Ovary (tissue), 9 donors: ENCODE results near the gene NELL1. TPM values are rescaled to one million over a fixed set of nuclear protein-coding genes. Genes with fewer than 3 reads are reported as not detected.

ENCODE experiments used
- DNase-seq, 5 donors: peaks; one replicate each; pipeline ENCODE4 v3.0.0-alpha.2; 2019 to 2020
- H3K27ac ChIP-seq, 2 donors: fragments of 200-600 bp; one replicate each; pipeline versions ENCODE4 v1.5.1 to v1.8.0; 2019 to 2022
- H3K27me3 ChIP-seq: fragments of 200-600 bp; one replicate; pipeline ENCODE4 v1.8.0; 2022
- H3K36me3 ChIP-seq: fragments of 200-600 bp; sonication (generic); one replicate; pipeline ENCODE4 v1.5.1; 2019
- H3K4me1 ChIP-seq: one replicate; pipeline ENCODE4 v1.8.1; 2013; ENCODE audit warnings: mild to moderate bottlenecking, moderate library complexity; ENCODE audit not compliant: insufficient read depth
- H3K4me3 ChIP-seq: fragments of 200-600 bp; sonication (generic); one replicate; pipeline ENCODE4 v1.5.1; 2017
- H3K9me3 ChIP-seq, 2 donors: fragments of 200-600 bp in 1 of 2; sonication (generic) in 1 of 2; one replicate each; pipeline versions ENCODE4 v1.5.1 to v1.8.1; 2013 to 2019; ENCODE audit warnings: mild to moderate bottlenecking in 1 of 2, moderate library complexity in 1 of 2
- CTCF ChIP-seq, 3 donors: fragments of 450-650 bp in 2 of 3; fragments of 200-600 bp in 1 of 3; IDR thresholded peaks; one replicate each; pipeline versions ENCODE4 v1.5.1 to v1.8.0; 2016 to 2022; ENCODE audit warnings: antibody characterized with exemption in 3 of 3, mild to moderate bottlenecking in 1 of 3
- EP300 ChIP-seq: sonication (generic); formaldehyde crosslinking; IDR thresholded peaks from one replicate; pipeline ENCODE4 v1.6.1; 2017; ENCODE audit warnings: antibody characterized with exemption
- POLR2A ChIP-seq: fragments of 450-650 bp; IDR thresholded peaks from one replicate; pipeline ENCODE4 v1.6.1; 2017; ENCODE audit warnings: antibody characterized with exemption, mild to moderate bottlenecking, moderate library complexity
- WGBS, 3 donors: extraction: QIAGEN DNeasy Blood & Tissue Kit in 1 of 3; methylation state at CpG; one replicate each; pipeline versions ENCODE4 v1.1.5 to v1.1.7; 2013 to 2017; 5-methylcytosine and 5-hydroxymethylcytosine counted together
- intact Hi-C, 4 donors: fragments of 100-400 bp; cut with DNase I; formaldehyde crosslinking; loops; one replicate each; pipeline versions ENCODE4 v1.11.0 to v1.15.1; 2022 to 2023
- polyA plus RNA-seq, 2 donors: library from polyadenylated mRNA; stranded (reverse); fragments of 200-250 nt in 1 of 2; fragments of 350-450 nt in 1 of 2; fragmentation: Illumina TruSeq in 1 of 2; extraction: RNeasy Lipid Tissue Mini Kit (QIAGEN cat#74804) in 1 of 2; gene quantifications; one replicate each; pipeline ENCODE4 v1.2.3, GENCODE V29; 2013 to 2014
- small RNA-seq: library from RNA; depleted of rRNA; stranded (forward); fragments of <200 nt; gene quantifications from one replicate; pipeline ENCODE3, GENCODE V24; 2016
- total RNA-seq, 7 donors: library from RNA; depleted of rRNA in 2 of 7; stranded (reverse); fragments of >200 nt in 2 of 7; fragmentation: NEBNext Ultra II Directional in 3 of 7; extraction: Animal tissue kit (Norgen Biotek cat#: 25700) in 3 of 7; gene quantifications; one replicate each; pipeline versions ENCODE4 v1.1.0 to v1.2.4, GENCODE V29; 2016 to 2023
- donor health status: DM: no; HTN: no; CAD: no; lungs with moderate emphysema.
- donor health status: DM: no; HTN: no; CAD: no.
- donor health status: Bipolar disorder and iron deficiency.
- donor health status: DM: yes; HTN: yes; CAD: no.
- donor health status: DM: no; HTN: no; CAD: no.
- donor health status: DM: yes; HTN: yes; CAD: no.

The NELL1 gene
- total and polyA plus RNA-seq, 9 donors: 0.21 to 0.43 (median 0.36) TPM; not detected in 5

DNA sequence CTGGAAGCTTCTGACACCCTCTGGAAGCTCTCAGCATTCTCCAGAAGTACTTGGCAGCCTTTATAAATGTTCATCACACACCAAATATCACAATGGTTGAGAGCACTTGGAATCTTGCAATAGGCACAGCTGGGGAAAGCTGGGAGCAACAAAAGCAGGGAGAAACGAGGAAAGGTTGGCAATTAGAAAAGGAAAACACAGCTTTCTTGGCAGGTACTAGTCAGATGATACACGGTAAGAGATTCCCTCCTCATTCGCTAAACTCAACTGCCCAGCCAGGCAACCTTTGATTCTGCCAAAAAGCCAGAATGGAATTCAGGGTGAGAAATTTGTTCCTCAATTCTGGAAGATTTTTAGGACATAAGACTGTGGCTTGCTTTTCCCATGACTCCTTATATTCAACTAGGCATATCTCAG, 946.6 kb downstream of the NELL1 start:
- WGBS, 3 donors: 6 to 8% (median 7%) methylated on average over 3 of the region's 3 CpGs
- Histone ChIP-seq H3K4me3 (no peak overlapping the region), H3K9me3 (no peaks in the 10 kb centered on the region), H3K4me1 (no peaks in the 10 kb centered on the region), H3K36me3 (no peaks in the 10 kb centered on the region), H3K27ac (no peak overlapping the region), H3K27me3 (no peaks in the 10 kb centered on the region)
- TF ChIP-seq CTCF (IDR thresholded peaks at IDR 0.05) (no peak), EP300 (no peak), POLR2A (no peak)
- intact Hi-C loops: no loop called here
- DNase-seq: no peak

DNA sequence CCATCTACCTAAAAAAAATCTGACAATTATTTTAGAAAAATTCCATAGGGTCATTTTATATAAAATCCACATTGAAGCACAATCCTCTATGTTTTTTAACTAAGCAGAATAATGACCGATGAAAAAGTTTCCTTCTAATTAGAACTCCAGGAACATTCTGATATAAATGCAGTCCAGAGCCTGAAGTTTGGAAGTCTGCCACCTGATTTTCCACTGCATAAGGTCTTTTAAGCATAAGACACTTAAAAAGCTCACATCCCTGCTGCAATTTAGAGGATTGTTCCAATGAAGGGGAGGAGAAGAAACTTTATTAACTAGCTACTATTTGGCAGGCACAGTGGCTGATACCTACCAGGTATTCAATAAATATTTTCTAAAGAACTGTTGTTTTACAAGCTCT, 953.2 kb downstream of the NELL1 start:
- Histone ChIP-seq H3K4me3 (no peak overlapping the region), H3K27me3 (no peaks in the 10 kb centered on the region), H3K36me3 (no peaks in the 10 kb centered on the region), H3K9me3 (no peaks in the 10 kb centered on the region), H3K27ac (no peak overlapping the region), H3K4me1 (no peaks in the 10 kb centered on the region)
- intact Hi-C loops: no loop called here
- no peak for DNase-seq
- 3 to 19% (median 14%) methylated on average over 1 of the region's 1 CpG for WGBS, 3 donors
- TF ChIP-seq CTCF (IDR thresholded peaks at IDR 0.05): no peak
- no peak for TF ChIP-seq EP300
- no peak for TF ChIP-seq POLR2A

DNA sequence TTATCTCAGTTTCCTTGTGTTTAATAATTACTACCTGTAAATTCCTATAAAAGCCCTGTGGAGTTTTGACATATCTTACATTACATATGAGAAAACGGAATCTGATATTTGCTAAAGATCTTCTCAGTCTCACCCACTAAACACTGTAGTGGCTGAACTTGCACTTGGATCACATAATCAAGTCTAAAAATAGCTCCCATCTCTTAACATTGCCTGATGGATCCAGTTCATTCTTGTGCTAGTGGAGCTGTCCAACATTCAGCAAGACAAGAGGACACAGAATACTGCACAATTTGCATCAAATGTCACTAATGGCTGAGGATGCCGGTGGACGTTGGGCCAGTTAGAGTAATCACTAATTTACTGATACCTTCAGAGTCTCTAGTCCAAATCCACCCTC, 953.6 kb downstream of the NELL1 start:
- Histone ChIP-seq H3K27me3 (no peaks in the 10 kb centered on the region), H3K9me3 (no peaks in the 10 kb centered on the region), H3K36me3 (no peaks in the 10 kb centered on the region), H3K4me3 (no peak overlapping the region), H3K4me1 (no peaks in the 10 kb centered on the region), H3K27ac (no peak overlapping the region)
- 21 to 31% (median 26%) methylated on average over 3 of the region's 3 CpGs for WGBS, 3 donors
- no peak for DNase-seq
- TF ChIP-seq EP300: no peak
- no peak for TF ChIP-seq POLR2A
- no peak for TF ChIP-seq CTCF (IDR thresholded peaks at IDR 0.05)
- intact Hi-C loops: no loop called here

Small RNA genes within 50 kb of the gene (small RNA-seq; reads per million reads assigned to genes)
- gene RNA5SP336 (83.4 reads per million, percentile 91 among the genes with 10 or more reads in this experiment), gene RNA5SP337 (not detected)

Other genes starting within 250 kb of the NELL1 start
- not detected for gene SLC6A5, start 70.0 kb upstream of the NELL1 start, total RNA-seq
- gene SLC6A5, start 70.0 kb upstream of the NELL1 start, polyA plus RNA-seq: under 1 TPM in 1 of 2 donors, not detected in 1; 0.12 TPM